ENCODE results near the gene LZTR1. TPM values are rescaled to one million over a fixed set of nuclear protein-coding genes. Genes with fewer than 3 reads are reported as not detected.
A peak's percentile ranks its signal among the peaks of the same experiment; 100 is the strongest.
"Not testable (repeated sequence)": the region's sequence is repeated elsewhere in the genome, so short reads cannot be mapped to it uniquely, and the experiment has no call there.

The LZTR1 gene
- total RNA-seq, 1 donor from 2014 or later = 56.7 TPM

DNA sequence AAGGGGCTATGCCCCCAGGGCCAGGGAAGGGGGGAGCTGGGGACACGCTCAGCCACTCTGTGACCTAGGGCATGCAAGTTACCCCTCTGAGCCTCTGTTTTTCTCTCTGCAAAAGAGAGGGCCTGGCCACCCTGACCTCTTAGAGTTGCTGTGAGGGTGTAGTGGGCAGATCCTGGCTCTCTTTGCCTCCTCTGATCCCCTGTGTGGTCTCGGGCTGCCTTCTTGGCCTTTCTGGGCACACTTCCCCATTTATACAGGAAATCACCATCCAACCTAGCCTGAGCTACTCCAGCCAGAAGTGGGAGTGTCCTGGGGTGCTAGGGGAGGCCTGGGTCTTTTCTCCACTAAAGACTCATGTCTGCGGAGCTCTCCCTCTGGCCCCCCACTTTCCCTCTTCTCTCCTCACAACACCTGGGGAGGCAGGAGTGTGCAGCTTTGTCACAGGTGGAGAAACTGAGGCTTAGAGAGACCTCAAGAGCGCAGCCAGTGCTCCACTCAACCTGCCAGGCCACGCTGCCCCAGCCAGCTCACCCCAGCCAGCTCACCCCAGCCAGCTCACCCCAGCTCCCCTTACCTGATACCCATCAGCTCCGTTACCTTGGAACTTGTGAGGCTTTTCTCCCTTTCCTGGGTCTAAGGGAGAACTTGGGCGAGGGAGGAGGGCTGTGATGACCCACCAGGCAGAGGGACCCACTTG is 13.7 kb upstream of the LZTR1 start:
- DNase-seq (no peak), ATAC-seq (peak; percentile 59)
- no peaks in the 10 kb centered on the region for H3K9me3 ChIP-seq
- H3K27ac ChIP-seq = no peak overlapping the region
- no peaks in the 10 kb centered on the region for H3K36me3 ChIP-seq
- no peak overlapping the region for H3K4me3 ChIP-seq
- peaks cover 13% of the 10 kb centered on the region for H3K27me3 ChIP-seq
- intact Hi-C loops (cut with DNase I) = no loop called here
- H3K4me1 ChIP-seq = no peaks in the 10 kb centered on the region
- TF ChIP-seq, protein P1, sequence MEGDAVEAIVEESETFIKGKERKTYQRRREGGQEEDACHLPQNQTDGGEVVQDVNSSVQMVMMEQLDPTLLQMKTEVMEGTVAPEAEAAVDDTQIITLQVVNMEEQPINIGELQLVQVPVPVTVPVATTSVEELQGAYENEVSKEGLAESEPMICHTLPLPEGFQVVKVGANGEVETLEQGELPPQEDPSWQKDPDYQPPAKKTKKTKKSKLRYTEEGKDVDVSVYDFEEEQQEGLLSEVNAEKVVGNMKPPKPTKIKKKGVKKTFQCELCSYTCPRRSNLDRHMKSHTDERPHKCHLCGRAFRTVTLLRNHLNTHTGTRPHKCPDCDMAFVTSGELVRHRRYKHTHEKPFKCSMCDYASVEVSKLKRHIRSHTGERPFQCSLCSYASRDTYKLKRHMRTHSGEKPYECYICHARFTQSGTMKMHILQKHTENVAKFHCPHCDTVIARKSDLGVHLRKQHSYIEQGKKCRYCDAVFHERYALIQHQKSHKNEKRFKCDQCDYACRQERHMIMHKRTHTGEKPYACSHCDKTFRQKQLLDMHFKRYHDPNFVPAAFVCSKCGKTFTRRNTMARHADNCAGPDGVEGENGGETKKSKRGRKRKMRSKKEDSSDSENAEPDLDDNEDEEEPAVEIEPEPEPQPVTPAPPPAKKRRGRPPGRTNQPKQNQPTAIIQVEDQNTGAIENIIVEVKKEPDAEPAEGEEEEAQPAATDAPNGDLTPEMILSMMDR (IDR thresholded peaks at IDR 0.05) = no peak

DNA sequence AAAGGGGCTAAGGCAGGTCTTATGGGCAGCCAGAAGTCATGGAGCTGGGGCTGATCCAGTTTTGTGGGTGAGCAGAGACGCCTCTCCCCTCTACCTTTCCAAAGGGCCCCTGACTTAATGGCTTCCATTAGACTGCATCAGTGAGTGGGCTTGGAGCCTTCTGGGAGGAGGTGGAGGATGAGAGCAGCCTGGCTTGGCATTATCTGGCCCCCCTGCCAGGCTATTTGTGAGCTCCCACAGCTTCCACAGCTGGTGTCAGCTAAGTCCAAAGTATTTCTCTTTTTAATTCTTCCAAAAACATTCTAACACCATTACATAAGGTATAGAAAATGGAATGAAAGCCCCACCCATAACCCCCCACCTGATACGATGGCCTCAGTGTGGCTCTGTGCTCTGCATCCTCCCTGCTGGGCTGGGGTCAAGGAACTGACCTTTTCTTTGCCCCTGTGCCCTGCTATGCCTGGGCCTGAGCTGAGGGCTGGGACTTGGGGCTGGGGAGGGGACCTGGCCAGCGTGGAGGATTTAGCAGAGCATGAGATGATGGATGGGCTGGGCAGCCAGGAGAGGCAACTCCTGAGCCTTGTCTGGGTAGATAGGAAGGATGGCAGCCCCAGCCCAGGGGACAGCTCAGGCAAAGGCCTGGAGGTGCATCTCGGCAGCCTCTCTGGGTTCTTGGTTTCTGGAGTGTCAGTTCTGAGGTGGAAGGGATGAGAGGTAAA is 11.0 kb upstream of the LZTR1 start:
- no peak overlapping the region for H3K4me3 ChIP-seq
- H3K4me1 ChIP-seq = no peaks in the 10 kb centered on the region
- H3K36me3 ChIP-seq = no peaks in the 10 kb centered on the region
- intact Hi-C loops (cut with DNase I) = no loop called here
- no peak for ATAC-seq
- no peak overlapping the region for H3K27ac ChIP-seq
- no peaks in the 10 kb centered on the region for H3K27me3 ChIP-seq
- TF ChIP-seq, protein P1 (IDR thresholded peaks at IDR 0.05) = no peak
- DNase-seq = no peak
- no peaks in the 10 kb centered on the region for H3K9me3 ChIP-seq

DNA sequence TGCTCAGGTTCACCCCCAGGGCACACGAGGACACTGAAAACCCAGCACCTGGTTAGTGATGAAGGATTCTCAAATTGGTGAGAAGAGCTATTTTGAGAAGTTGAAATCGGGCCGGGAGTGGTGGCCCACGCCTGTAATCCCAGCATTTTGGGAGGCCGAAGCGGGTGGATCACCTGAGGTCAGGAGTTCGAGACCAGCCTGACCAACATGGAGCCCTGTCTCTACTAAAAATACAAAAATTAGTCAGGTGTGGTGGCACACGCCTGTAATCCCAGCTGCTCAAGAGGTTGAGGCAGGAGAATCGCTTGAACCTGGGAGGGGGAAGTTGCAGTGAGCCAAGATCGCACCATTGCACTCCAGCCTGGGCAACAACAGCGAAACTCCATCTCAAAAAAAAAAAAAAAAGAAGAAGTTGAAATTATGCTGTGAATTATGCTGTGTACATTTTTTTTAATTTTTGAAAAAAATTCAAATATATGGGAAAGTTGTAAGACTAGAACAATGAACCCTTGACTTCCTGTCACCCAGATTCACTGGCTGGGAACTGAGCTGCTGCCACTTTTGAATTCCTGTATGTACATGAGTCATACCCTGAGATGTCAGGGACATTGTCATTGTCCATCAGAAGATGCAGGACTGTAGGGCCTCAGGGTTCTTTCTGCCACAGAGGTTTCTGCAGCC is 9.9 kb upstream of the LZTR1 start:
- H3K4me1 ChIP-seq; intact Hi-C loops (cut with DNase I): not testable (repeated sequence)

DNA sequence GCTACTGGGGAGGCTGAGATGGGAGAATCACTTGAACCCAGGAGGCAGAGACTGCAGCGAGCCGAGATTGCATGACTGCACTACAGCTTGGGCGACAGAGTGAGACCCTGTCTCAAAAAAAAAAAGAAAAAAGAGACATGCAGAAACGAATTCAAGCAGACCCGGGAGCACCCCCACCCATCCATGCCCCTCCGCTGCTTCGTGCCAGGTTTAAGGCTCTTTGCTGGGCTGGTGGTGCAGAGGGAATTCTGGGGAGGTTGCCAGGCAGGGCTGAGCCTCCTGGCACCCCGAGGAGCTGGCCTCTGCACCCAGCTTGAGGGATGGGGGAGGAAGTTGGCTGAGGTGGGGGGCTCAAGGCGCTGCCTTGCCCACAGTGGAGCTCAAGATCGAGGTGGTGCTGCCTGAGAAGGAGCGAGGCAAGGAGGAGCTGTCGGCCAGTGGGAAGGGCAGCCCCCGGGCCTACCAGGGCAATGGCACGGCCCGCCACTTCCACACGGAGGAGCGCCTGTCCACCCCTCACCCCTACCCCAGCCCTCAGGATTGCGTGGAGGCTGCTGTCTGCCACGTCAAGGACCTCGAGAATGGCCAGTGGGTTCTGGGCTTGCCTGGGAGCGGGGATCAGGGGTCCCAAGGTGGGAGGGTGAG is 9.0 kb upstream of the LZTR1 start:
- H3K36me3 ChIP-seq = no peaks in the 10 kb centered on the region
- no peaks in the 10 kb centered on the region for H3K27me3 ChIP-seq
- DNase-seq (no peak), ATAC-seq (no peak)
- no peaks in the 10 kb centered on the region for H3K9me3 ChIP-seq
- H3K27ac ChIP-seq = no peak overlapping the region
- no peaks in the 10 kb centered on the region for H3K4me1 ChIP-seq
- TF ChIP-seq, protein P1 (IDR thresholded peaks at IDR 0.05) = no peak
- H3K4me3 ChIP-seq = no peak overlapping the region
- intact Hi-C loops (cut with DNase I) = no loop called here

More for the DNA sequence above, 9.9 kb upstream of the LZTR1 start:
- not testable (repeated sequence) for H3K4me3 ChIP-seq, H3K27me3 ChIP-seq, H3K27ac ChIP-seq, DNase-seq, ATAC-seq, H3K36me3 ChIP-seq, H3K9me3 ChIP-seq

DNA sequence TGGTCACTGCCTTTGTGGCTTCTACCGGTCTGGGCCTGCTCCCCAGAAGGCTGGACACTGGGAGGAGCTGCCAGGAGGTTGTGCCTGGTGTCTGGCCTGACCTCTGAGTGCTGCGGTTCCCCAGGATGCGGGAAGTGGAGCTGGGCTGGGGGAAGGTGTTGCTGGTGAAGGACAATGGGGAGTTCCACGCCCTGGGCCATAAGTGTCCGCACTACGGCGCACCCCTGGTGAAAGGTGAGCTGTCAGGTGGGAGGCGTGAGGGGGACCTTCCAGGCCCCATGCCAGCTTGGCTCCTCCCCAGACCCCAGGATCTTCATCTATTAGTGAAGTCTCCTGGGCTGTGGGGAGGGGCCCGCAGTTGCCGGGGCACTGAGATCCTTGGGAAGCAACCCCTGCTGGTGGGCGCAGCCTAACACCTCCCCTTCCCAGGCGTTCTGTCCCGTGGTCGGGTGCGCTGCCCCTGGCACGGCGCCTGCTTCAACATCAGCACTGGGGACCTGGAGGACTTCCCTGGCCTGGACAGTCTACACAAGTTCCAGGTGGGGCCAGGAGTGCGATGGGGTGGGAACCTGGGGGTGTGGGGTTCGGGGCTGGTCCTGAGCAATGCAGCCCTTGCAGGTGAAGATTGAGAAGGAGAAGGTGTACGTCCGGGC is 8.3 kb upstream of the LZTR1 start:
- Histone ChIP-seq H3K4me3 (no peak overlapping the region), H3K27me3 (no peaks in the 10 kb centered on the region), H3K9me3 (no peaks in the 10 kb centered on the region), H3K4me1 (no peaks in the 10 kb centered on the region), H3K27ac (no peak overlapping the region), H3K36me3 (no peaks in the 10 kb centered on the region)
- ATAC-seq = no peak
- intact Hi-C loops (cut with DNase I) = no loop called here
- TF ChIP-seq, protein P1 (IDR thresholded peaks at IDR 0.05) = no peak
- DNase-seq = no peak
